Suprapubic skin (tissue), 4 donors: ENCODE measurements around the gene PON1. TPM values are rescaled to one million over a fixed set of nuclear protein-coding genes. Genes with fewer than 3 reads are reported as not detected.

Source experiments
- DNase-seq, 2 donors: peaks; one replicate each; pipeline ENCODE4 v3.0.0-alpha.2; 2019; ENCODE audit warnings: low spot score in 2 of 2
- H3K27ac ChIP-seq: fragments of 200-600 bp; sonication (generic); one replicate; pipeline ENCODE4 v1.5.1; 2019
- H3K27me3 ChIP-seq: fragments of 200-600 bp; sonication (generic); one replicate; pipeline ENCODE4 v1.5.1; 2019
- H3K36me3 ChIP-seq: fragments of 200-600 bp; sonication (generic); one replicate; pipeline ENCODE4 v1.5.1; 2019
- H3K4me1 ChIP-seq: fragments of 200-600 bp; sonication (generic); one replicate; pipeline ENCODE4 v1.5.1; 2019
- H3K4me3 ChIP-seq: fragments of 200-600 bp; sonication (generic); one replicate; pipeline ENCODE4 v1.5.1; 2019; ENCODE audit warnings: mild to moderate bottlenecking
- H3K9me3 ChIP-seq: fragments of 200-600 bp; sonication (generic); one replicate; pipeline ENCODE4 v1.5.1; 2019
- CTCF ChIP-seq, 2 donors: fragments of 200-600 bp in 1 of 2; fragments of 450-650 bp in 1 of 2; sonication (generic) in 1 of 2; IDR thresholded peaks; one replicate each; pipeline ENCODE4 v1.5.1; 2016 to 2019; ENCODE audit warnings: antibody characterized with exemption in 2 of 2, mild to moderate bottlenecking in 1 of 2, moderate library complexity in 1 of 2
- EP300 ChIP-seq: sonication (generic); formaldehyde crosslinking; IDR thresholded peaks from one replicate; pipeline ENCODE4 v1.6.1; 2017; ENCODE audit warnings: antibody characterized with exemption
- POLR2A ChIP-seq, 2 donors: fragments of 450-650 bp; IDR thresholded peaks; one replicate each; pipeline ENCODE4 v1.6.1; 2017; ENCODE audit warnings: antibody characterized with exemption in 2 of 2, mild to moderate bottlenecking in 2 of 2, moderate library complexity in 2 of 2
- POLR2AphosphoS5 ChIP-seq, 3 donors: sonication (generic); formaldehyde crosslinking; IDR thresholded peaks; one replicate each; pipeline ENCODE4 v1.6.1; 2017; ENCODE audit warnings: antibody characterized with exemption in 3 of 3
- WGBS: methylation state at CpG from one replicate; pipeline ENCODE4 v1.1.5; 2018; 5-methylcytosine and 5-hydroxymethylcytosine counted together
- total RNA-seq, 4 donors: library from RNA; depleted of rRNA; stranded (reverse); fragments of >200 nt; gene quantifications; one replicate each; pipeline ENCODE4 v1.1.0, GENCODE V29; 2016

PON1 gene
- total RNA-seq, 4 donors from 2014 or later = 0.30 to 0.97 TPM; not detected in 2

GRCh38 chr7:95290166-95290830 is 34.0 kb downstream of the PON1 start:
- Histone ChIP-seq H3K4me3 (no peak overlapping the region), H3K36me3 (no peaks in the 10 kb centered on the region), H3K9me3 (no peaks in the 10 kb centered on the region), H3K27me3 (no peaks in the 10 kb centered on the region), H3K27ac (no peak overlapping the region), H3K4me1 (no peaks in the 10 kb centered on the region)
- WGBS = 88% methylated on average over 7 of the region's 7 CpGs
- no peak for DNase-seq
- TF ChIP-seq EP300 (no peak), POLR2AphosphoS5 (IDR thresholded peaks at IDR 0.05) (no peak), CTCF (IDR thresholded peaks at IDR 0.05) (no peak), POLR2A (IDR thresholded peaks at IDR 0.05) (no peak)

GRCh38 chr7:95286096-95286495 is 38.2 kb downstream of the PON1 start:
- TF ChIP-seq EP300 (no peak), CTCF (IDR thresholded peaks at IDR 0.05) (no peak), POLR2A (IDR thresholded peaks at IDR 0.05) (no peak), POLR2AphosphoS5 (IDR thresholded peaks at IDR 0.05) (no peak)
- DNase-seq = no peak
- H3K36me3 ChIP-seq = no peaks in the 10 kb centered on the region
- 72% methylated on average over 2 of the region's 2 CpGs for WGBS
- no peak overlapping the region for H3K27ac ChIP-seq
- H3K4me1 ChIP-seq = no peaks in the 10 kb centered on the region
- no peaks in the 10 kb centered on the region for H3K9me3 ChIP-seq
- H3K4me3 ChIP-seq = no peak overlapping the region
- no peaks in the 10 kb centered on the region for H3K27me3 ChIP-seq

- no peak for TF ChIP-seq POLR2A (IDR thresholded peaks at IDR 0.05)
- TF ChIP-seq POLR2AphosphoS5 (IDR thresholded peaks at IDR 0.05) = no peak
- no peak for TF ChIP-seq EP300
- no peak for TF ChIP-seq CTCF (IDR thresholded peaks at IDR 0.05)
- WGBS = 71% methylated on average over 2 of the region's 2 CpGs
- H3K36me3 ChIP-seq = no peaks in the 10 kb centered on the region
- no peak for DNase-seq
- H3K27ac ChIP-seq = no peak overlapping the region
- no peak overlapping the region for H3K4me3 ChIP-seq
- no peaks in the 10 kb centered on the region for H3K4me1 ChIP-seq
- no peaks in the 10 kb centered on the region for H3K9me3 ChIP-seq
- no peaks in the 10 kb centered on the region for H3K27me3 ChIP-seq
Measured at GRCh38 chr7:95279417-95279816, 44.9 kb downstream of the PON1 start.

- Histone ChIP-seq H3K36me3 (no peaks in the 10 kb centered on the region), H3K9me3 (no peaks in the 10 kb centered on the region), H3K27me3 (no peaks in the 10 kb centered on the region), H3K4me3 (no peak overlapping the region), H3K27ac (no peak overlapping the region), H3K4me1 (no peaks in the 10 kb centered on the region)
- WGBS = 73% methylated on average over 2 of the region's 2 CpGs
- TF ChIP-seq POLR2A (IDR thresholded peaks at IDR 0.05) (no peak), POLR2AphosphoS5 (IDR thresholded peaks at IDR 0.05) (no peak), EP300 (no peak), CTCF (IDR thresholded peaks at IDR 0.05) (no peak)
- DNase-seq = no peak
Measured at GRCh38 chr7:95276114-95276513, 48.2 kb downstream of the PON1 start.

- no peaks in the 10 kb centered on the region for H3K4me1 ChIP-seq
- no peak for TF ChIP-seq POLR2A (IDR thresholded peaks at IDR 0.05)
- TF ChIP-seq POLR2AphosphoS5 (IDR thresholded peaks at IDR 0.05) = no peak
- TF ChIP-seq CTCF (IDR thresholded peaks at IDR 0.05) = no peak
- TF ChIP-seq EP300 = no peak
- H3K36me3 ChIP-seq = no peaks in the 10 kb centered on the region
- no peak for DNase-seq
- H3K27me3 ChIP-seq = no peaks in the 10 kb centered on the region
- WGBS = 85% methylated on average over 5 of the region's 5 CpGs
- H3K4me3 ChIP-seq = no peak overlapping the region
- H3K27ac ChIP-seq = no peak overlapping the region
- no peaks in the 10 kb centered on the region for H3K9me3 ChIP-seq
Measured at GRCh38 chr7:95269640-95270039, 54.7 kb downstream of the PON1 start.
